PC-3 (cell line): Measurements from ENCODE around the gene ZNF782. TPM values are rescaled to one million over a fixed set of nuclear protein-coding genes. Genes with fewer than 3 reads are reported as not detected.

Experiments used
- ATAC-seq: fragments of 200-7000 bp; cut with Tn5 transposase; 2 replicates; pipeline ENCODE4 v1.9.1; 2020; ENCODE audit warnings: mild to moderate bottlenecking, moderate library complexity
- BruUV-seq: library from RNA; stranded (reverse); fragments of 400-500 nt; replicated peaks from 2 replicates; lab custom pipeline; 2021; lab: Mats Ljungman, UMichigan
- CTCF ChIA-PET: fragments of 300-600 bp; sonication (Branson Sonifier 250); formaldehyde crosslinking; loops from one replicate; lab custom pipeline; 2022; ENCODE audit warnings: antibody characterized with exemption; lab: Charles Lee
- POLR2A ChIA-PET: fragments of 300-600 bp; sonication (Branson Sonifier 250); formaldehyde crosslinking; loops from one replicate; lab custom pipeline; 2022; ENCODE audit warnings: antibody characterized with exemption; ENCODE audit not compliant: unreplicated experiment; lab: Charles Lee
- DNase-seq: peaks from one replicate; pipeline ENCODE4 v3.0.0-alpha.2; 2015
- H2AFZ ChIP-seq: fragments of 300-600 bp; sonication (generic); 2 replicates; pipeline ENCODE4 v1.6.0; 2016; ENCODE audit warnings: antibody characterized with exemption, low read length
- H3F3A ChIP-seq: fragments of 300-600 bp; sonication (generic); one replicate; pipeline ENCODE4 v1.6.0; 2017; ENCODE audit warnings: antibody characterized with exemption, low read length, control low read depth, mild to moderate bottlenecking; ENCODE audit not compliant: unreplicated experiment
- H3K27ac ChIP-seq: fragments of 300-600 bp; sonication (generic); 2 replicates; pipeline ENCODE4 v1.5.1; 2016; ENCODE audit warnings: mild to moderate bottlenecking, low read length
- H3K27me3 ChIP-seq: fragments of 300-600 bp; sonication (generic); 2 replicates; pipeline ENCODE4 v1.6.1; 2016; ENCODE audit warnings: low read length, mixed read lengths
- H3K36me3 ChIP-seq: fragments of 300-600 bp; sonication (generic); 2 replicates; pipeline ENCODE4 v1.6.1; 2016; ENCODE audit warnings: low read depth, mixed run types, low read length, mixed read lengths
- H3K4me1 ChIP-seq: fragments of 300-600 bp; sonication (generic); 2 replicates; pipeline ENCODE4 v1.5.1; 2016; ENCODE audit warnings: low read length; ENCODE audit not compliant: insufficient read depth
- H3K4me2 ChIP-seq: fragments of 300-600 bp; sonication (generic); 2 replicates; pipeline ENCODE4 v1.6.0; 2016; ENCODE audit warnings: low read length
- H3K4me3 ChIP-seq: fragments of 300-600 bp; sonication (generic); 2 replicates; pipeline ENCODE4 v1.5.1; 2016; ENCODE audit warnings: mild to moderate bottlenecking, low read length, mixed read lengths
- H3K79me2 ChIP-seq: fragments of 300-600 bp; sonication (generic); 2 replicates; pipeline ENCODE4 v1.6.1; 2017; ENCODE audit warnings: low read length, mixed read lengths
- H3K9ac ChIP-seq: fragments of 300-600 bp; sonication (generic); 2 replicates; pipeline ENCODE4 v1.6.0; 2016; ENCODE audit warnings: mild to moderate bottlenecking, low read length
- H3K9me2 ChIP-seq: fragments of 300-600 bp; sonication (generic); replicated peaks from 2 replicates; pipeline ENCODE4 v1.6.1; 2016; ENCODE audit warnings: mixed run types, low read length, mixed read lengths
- H3K9me3 ChIP-seq: fragments of 300-600 bp; sonication (generic); 2 replicates; pipeline ENCODE4 v1.6.1; 2016; ENCODE audit warnings: low read length, mixed read lengths
- H4K20me1 ChIP-seq: fragments of 300-600 bp; sonication (generic); 2 replicates; pipeline ENCODE4 v1.6.1; 2016; ENCODE audit warnings: low read length, mixed read lengths
- EZH2 ChIP-seq: fragments of 300-600 bp; sonication (generic); IDR thresholded peaks from one replicate; pipeline ENCODE4 v1.6.1; 2017; ENCODE audit warnings: antibody characterized with exemption, mild to moderate bottlenecking, low read length; ENCODE audit not compliant: unreplicated experiment
- EZH2phosphoT487 ChIP-seq: fragments of 300-600 bp; sonication (generic); IDR thresholded peaks from 2 replicates; pipeline ENCODE4 v1.6.1; 2018; ENCODE audit warnings: mild to moderate bottlenecking, antibody characterized with exemption, low read length, borderline replicate concordance
- intact Hi-C: fragments of 100-400 bp; cut with micrococcal nuclease; formaldehyde crosslinking; loops from 2 replicates; pipeline ENCODE4 v1.9.0; 2023
- total RNA-seq: library from RNA; depleted of rRNA; stranded (reverse); fragments of >200 nt; gene quantifications from 2 replicates; pipeline ENCODE4 v1.2.3, GENCODE V29; 2014
- TF ChIP-seq, protein P1 (sequence below): fragments of 300-600 bp; sonication (generic); conservative IDR thresholded peaks from 2 replicates; pipeline ENCODE4 v1.5.1; 2017; ENCODE audit warnings: antibody characterized with exemption, low read depth, mild to moderate bottlenecking, low read length

Gene ZNF782
- total RNA-seq, 1 experiment from 2014 or later, result 5.0 TPM

- no peak for ATAC-seq
- no peaks in the 10 kb centered on the region for H3F3A ChIP-seq
- no peaks in the 10 kb centered on the region for H3K9me2 ChIP-seq
- TF ChIP-seq, protein P1, sequence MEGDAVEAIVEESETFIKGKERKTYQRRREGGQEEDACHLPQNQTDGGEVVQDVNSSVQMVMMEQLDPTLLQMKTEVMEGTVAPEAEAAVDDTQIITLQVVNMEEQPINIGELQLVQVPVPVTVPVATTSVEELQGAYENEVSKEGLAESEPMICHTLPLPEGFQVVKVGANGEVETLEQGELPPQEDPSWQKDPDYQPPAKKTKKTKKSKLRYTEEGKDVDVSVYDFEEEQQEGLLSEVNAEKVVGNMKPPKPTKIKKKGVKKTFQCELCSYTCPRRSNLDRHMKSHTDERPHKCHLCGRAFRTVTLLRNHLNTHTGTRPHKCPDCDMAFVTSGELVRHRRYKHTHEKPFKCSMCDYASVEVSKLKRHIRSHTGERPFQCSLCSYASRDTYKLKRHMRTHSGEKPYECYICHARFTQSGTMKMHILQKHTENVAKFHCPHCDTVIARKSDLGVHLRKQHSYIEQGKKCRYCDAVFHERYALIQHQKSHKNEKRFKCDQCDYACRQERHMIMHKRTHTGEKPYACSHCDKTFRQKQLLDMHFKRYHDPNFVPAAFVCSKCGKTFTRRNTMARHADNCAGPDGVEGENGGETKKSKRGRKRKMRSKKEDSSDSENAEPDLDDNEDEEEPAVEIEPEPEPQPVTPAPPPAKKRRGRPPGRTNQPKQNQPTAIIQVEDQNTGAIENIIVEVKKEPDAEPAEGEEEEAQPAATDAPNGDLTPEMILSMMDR, result no peak
- TF ChIP-seq EZH2 (no peak), EZH2phosphoT487 (no peak)
- H3K4me1 ChIP-seq, result peaks cover 45% of the 10 kb centered on the region
- H4K20me1 ChIP-seq, result no peaks in the 10 kb centered on the region
- ChIA-PET POLR2A (no interaction called here), CTCF (no interaction called here)
- H2AFZ ChIP-seq, result peak overlapping the region; percentile 90
- H3K79me2 ChIP-seq, result peaks cover 29% of the 10 kb centered on the region
- H3K27me3 ChIP-seq, result no peaks in the 10 kb centered on the region
- intact Hi-C loops, result loop anchor here (5.0 to 10.0 kb wide), 2 partner anchors 77 to 190 kb away; partner anchors contain the start of gene ZNF510
- H3K4me3 ChIP-seq, result peak overlapping the region; percentile 91
- H3K4me2 ChIP-seq, result peak overlapping the region; percentile 91
- peaks cover 8% of the 10 kb centered on the region; the same call in 1 of the 2 replicates for H3K36me3 ChIP-seq
- BruUV-seq, result no TSS peak
- H3K27ac ChIP-seq, result no peak overlapping the region
- H3K9ac ChIP-seq, result peak overlapping the region; percentile 78; the same call in 1 of the 2 replicates
- H3K9me3 ChIP-seq, result no peaks in the 10 kb centered on the region
- DNase-seq, result no peak
These were observed 448 bp upstream of the ZNF782 start for GRCh38 chr9:96854651-96855273.

GRCh38 chr9:96852676-96853075, 1.6 kb downstream of the ZNF782 start:
- peak; percentile 26 for DNase-seq
- Histone ChIP-seq H3K4me3 (peak overlapping the region; percentile 91), H4K20me1 (no peaks in the 10 kb centered on the region), H3K79me2 (peaks cover 50% of the 10 kb centered on the region), H3K4me2 (peak overlapping the region; percentile 91), H3K9ac (no peak overlapping the region), H3K4me1 (peaks cover 26% of the 10 kb centered on the region), H3K36me3 (peaks cover 22% of the 10 kb centered on the region), H3K27ac (no peak overlapping the region), H3F3A (no peaks in the 10 kb centered on the region), H3K9me2 (no peaks in the 10 kb centered on the region), H2AFZ (no peak overlapping the region), H3K27me3 (no peaks in the 10 kb centered on the region), H3K9me3 (no peaks in the 10 kb centered on the region)
- ChIA-PET CTCF (no interaction called here), POLR2A (no interaction called here)
- TF ChIP-seq, protein P1, result no peak
- no peak for TF ChIP-seq EZH2
- no peak for TF ChIP-seq EZH2phosphoT487
- ATAC-seq, result no peak
- no TSS peak for BruUV-seq
- intact Hi-C loops, result loop anchor here (5.0 to 10.0 kb wide), 2 partner anchors 75 to 192 kb away; partner anchors contain the start of gene ZNF510

GRCh38 chr9:96844040-96844439, 10.3 kb downstream of the ZNF782 start:
- TF ChIP-seq, protein P1, result no peak
- TF ChIP-seq EZH2phosphoT487 (no peak), EZH2 (no peak)
- Histone ChIP-seq H3K4me3 (no peak overlapping the region), H3K79me2 (peaks cover 23% of the 10 kb centered on the region), H3F3A (no peaks in the 10 kb centered on the region), H3K9me3 (0 out of 2 replicates have a peak, but pooled peaks cover 18% of the 10 kb centered on the region), H3K9me2 (no peaks in the 10 kb centered on the region), H3K27me3 (no peaks in the 10 kb centered on the region), H3K4me2 (no peak overlapping the region), H3K9ac (no peak overlapping the region), H3K4me1 (no peaks in the 10 kb centered on the region), H3K36me3 (peaks cover 70% of the 10 kb centered on the region), H3K27ac (no peak overlapping the region), H4K20me1 (no peaks in the 10 kb centered on the region), H2AFZ (no peak overlapping the region)
- ChIA-PET POLR2A (no interaction called here), CTCF (no interaction called here)
- no TSS peak for BruUV-seq
- intact Hi-C loops, result no loop called here
- ATAC-seq, result no peak
- no peak for DNase-seq
